Body of pancreas (tissue), 4 donors: ENCODE results near the gene SKAP1. TPM values are rescaled to one million over a fixed set of nuclear protein-coding genes. Genes with fewer than 3 reads are reported as not detected.

Experiments used
- ATAC-seq: fragments of 150-250 bp; one replicate; pipeline ENCODE4 v1.9.1; 2016
- DNase-seq, 4 donors: peaks; one replicate each; pipeline ENCODE4 v3.0.0-alpha.2; 2019
- H3K27ac ChIP-seq, 4 donors: fragments of 200-600 bp; sonication (generic); 1 replicate in 3 of 4; 2 replicates in 1 of 4; pipeline versions ENCODE4 v1.5.1 to v1.6.1; 2016 to 2019; ENCODE audit warnings: mild to moderate bottlenecking in 1 of 4, mixed read lengths in 1 of 4, moderate library complexity in 1 of 4
- H3K27me3 ChIP-seq, 2 donors: fragments of 200-600 bp; sonication (generic); one replicate each; pipeline ENCODE4 v1.6.0; 2016; ENCODE audit warnings: mild to moderate bottlenecking in 1 of 2
- H3K36me3 ChIP-seq, 2 donors: fragments of 200-600 bp; sonication (generic); replicated peaks in 1 of 2; 2 replicates each; pipeline ENCODE4 v1.5.1; 2016; ENCODE audit warnings: low read depth in 2 of 2; ENCODE audit not compliant: insufficient read depth in 1 of 2
- H3K4me1 ChIP-seq: fragments of 200-600 bp; sonication (generic); one replicate; pipeline ENCODE4 v1.6.0; 2016
- H3K4me3 ChIP-seq, 2 donors: fragments of 200-600 bp; sonication (generic); 1 replicate in 1 of 2; 2 replicates in 1 of 2; pipeline ENCODE4 v1.5.1; 2016 to 2019
- H3K9me3 ChIP-seq, 3 donors: fragments of 200-600 bp; sonication (generic); 1 replicate in 2 of 3; 2 replicates in 1 of 3; pipeline ENCODE4 v1.5.1; 2016
- POLR2A ChIP-seq, 3 donors: fragments of 450-650 bp; IDR thresholded peaks; one replicate each; pipeline ENCODE4 v1.6.1; 2016; ENCODE audit warnings: antibody characterized with exemption in 3 of 3, mild to moderate bottlenecking in 2 of 3
- WGBS, 2 donors: methylation state at CpG; one replicate each; pipeline ENCODE4 v1.1.5; 2017; 5-methylcytosine and 5-hydroxymethylcytosine counted together
- intact Hi-C: fragments of 100-400 bp; cut with DNase I; formaldehyde crosslinking; loops from one replicate; pipeline ENCODE4 v1.15.1; 2023
- total RNA-seq, 2 donors: library from RNA; depleted of rRNA; stranded (reverse); fragments of >200 nt; gene quantifications; one replicate each; pipeline ENCODE4 v1.1.0, GENCODE V29; 2016
- TF ChIP-seq, protein P1 (sequence below), 7 experiments: fragments of 450-650 bp in 4 of 7; fragments of 200-600 bp in 3 of 7; sonication (generic) in 3 of 7; IDR thresholded peaks; one replicate each; pipeline ENCODE4 v1.5.1; 2016 to 2019; ENCODE audit warnings: antibody characterized with exemption in 7 of 7

SKAP1 gene
- total RNA-seq, 2 donors from 2014 or later, result 0.78 to 4.0 TPM

DNA sequence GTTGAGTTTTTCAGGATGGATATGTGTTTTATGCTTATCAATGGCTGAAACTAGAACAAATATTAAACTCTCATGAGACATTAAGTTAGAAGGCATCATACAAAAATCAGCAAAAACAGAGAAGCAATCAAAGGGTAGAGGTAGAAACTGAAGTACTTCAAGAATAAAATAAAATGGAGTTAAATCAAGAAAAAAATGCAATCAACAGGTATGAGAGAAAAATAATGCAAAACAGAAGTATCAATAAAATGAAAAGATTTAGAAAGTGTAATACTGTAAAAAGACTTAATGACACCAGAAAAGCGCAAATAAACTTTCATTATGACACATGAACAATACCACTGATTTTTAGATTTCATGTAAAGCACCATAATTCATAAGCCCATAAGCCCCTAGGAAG lies 112.3 kb downstream of the SKAP1 start:
- Histone ChIP-seq H3K4me3 (no peak overlapping the region), H3K27ac (no peak overlapping the region), H3K4me1 (no peaks in the 10 kb centered on the region), H3K36me3 (no peaks in the 10 kb centered on the region), H3K27me3 (no peaks in the 10 kb centered on the region), H3K9me3 (no peaks in the 10 kb centered on the region)
- intact Hi-C loops, result no loop called here
- 94 to 97% methylated on average over 1 of the region's 1 CpG for WGBS, 2 donors
- ATAC-seq (no peak), DNase-seq (no peak)
- TF ChIP-seq POLR2A (IDR thresholded peaks at IDR 0.05), result no peak
- TF ChIP-seq, protein P1, sequence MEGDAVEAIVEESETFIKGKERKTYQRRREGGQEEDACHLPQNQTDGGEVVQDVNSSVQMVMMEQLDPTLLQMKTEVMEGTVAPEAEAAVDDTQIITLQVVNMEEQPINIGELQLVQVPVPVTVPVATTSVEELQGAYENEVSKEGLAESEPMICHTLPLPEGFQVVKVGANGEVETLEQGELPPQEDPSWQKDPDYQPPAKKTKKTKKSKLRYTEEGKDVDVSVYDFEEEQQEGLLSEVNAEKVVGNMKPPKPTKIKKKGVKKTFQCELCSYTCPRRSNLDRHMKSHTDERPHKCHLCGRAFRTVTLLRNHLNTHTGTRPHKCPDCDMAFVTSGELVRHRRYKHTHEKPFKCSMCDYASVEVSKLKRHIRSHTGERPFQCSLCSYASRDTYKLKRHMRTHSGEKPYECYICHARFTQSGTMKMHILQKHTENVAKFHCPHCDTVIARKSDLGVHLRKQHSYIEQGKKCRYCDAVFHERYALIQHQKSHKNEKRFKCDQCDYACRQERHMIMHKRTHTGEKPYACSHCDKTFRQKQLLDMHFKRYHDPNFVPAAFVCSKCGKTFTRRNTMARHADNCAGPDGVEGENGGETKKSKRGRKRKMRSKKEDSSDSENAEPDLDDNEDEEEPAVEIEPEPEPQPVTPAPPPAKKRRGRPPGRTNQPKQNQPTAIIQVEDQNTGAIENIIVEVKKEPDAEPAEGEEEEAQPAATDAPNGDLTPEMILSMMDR (IDR thresholded peaks at IDR 0.05), result no peak

DNA sequence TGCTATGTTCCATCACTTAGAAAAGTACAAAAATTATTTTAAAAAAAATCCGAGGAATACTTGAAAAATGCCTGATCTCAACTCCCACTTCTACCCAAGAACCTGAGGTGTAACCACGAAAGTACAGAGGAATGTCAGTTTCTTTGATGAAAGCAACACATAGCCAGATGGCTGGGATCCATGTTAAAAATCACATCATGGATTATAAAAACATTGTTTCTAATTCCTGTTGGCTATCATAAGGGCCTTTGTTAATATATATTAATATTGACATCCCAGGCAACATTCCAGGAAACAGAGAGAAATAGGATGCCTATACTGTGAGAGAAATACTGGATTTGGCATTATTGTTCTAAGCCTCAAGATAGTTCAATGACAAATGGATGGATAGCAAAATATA lies 115.3 kb downstream of the SKAP1 start:
- Histone ChIP-seq H3K9me3 (no peaks in the 10 kb centered on the region), H3K4me3 (no peak overlapping the region), H3K36me3 (no peaks in the 10 kb centered on the region), H3K27ac (no peak overlapping the region), H3K4me1 (no peaks in the 10 kb centered on the region), H3K27me3 (peaks cover 0 to 6% of the 10 kb centered on the region in 2 donors)
- ATAC-seq, result no peak
- WGBS, 2 donors, result 48 to 61% methylated on average over 2 of the region's 2 CpGs
- TF ChIP-seq, protein P1 (IDR thresholded peaks at IDR 0.05), result no peak
- no peak for TF ChIP-seq POLR2A (IDR thresholded peaks at IDR 0.05)
- intact Hi-C loops, result no loop called here
- no peak for DNase-seq

DNA sequence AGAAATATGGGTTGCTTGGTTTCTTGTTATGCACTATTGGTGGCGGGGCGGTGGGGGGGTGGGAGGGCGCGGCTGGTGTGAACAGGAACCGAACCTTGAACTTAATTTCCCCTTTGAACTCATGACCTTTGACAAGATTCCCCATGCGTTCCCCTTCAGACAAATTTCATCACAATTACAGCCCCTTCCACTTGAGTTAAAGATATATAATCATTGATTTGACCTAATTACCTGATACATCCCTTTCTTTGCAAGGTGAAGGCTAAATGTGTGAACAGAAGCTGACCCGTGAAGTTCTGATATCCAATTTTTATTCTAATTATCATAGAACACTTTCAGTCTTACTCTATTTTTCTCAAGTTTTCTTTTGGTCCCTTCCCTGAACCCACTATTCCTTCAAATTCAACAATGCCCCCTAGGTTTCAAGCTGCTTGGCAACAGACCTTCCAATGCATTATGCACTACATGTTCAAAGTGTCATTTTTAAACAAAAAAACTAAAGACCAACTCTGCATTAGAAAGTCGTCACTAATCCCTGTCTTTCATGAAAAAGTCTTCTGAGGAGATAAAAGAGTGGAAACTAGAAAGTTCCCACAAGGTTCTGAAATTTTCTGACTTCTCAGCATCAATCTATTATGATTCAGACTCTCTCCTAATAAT lies 116.8 kb downstream of the SKAP1 start:
- H3K36me3 ChIP-seq, result no peaks in the 10 kb centered on the region
- intact Hi-C loops, result no loop called here
- WGBS, 2 donors, result 73 to 77% methylated on average over 8 of the region's 8 CpGs
- peaks cover 0 to 6% of the 10 kb centered on the region in 2 donors for H3K27me3 ChIP-seq
- no peak overlapping the region for H3K4me3 ChIP-seq
- no peaks in the 10 kb centered on the region for H3K9me3 ChIP-seq
- H3K27ac ChIP-seq, result no peak overlapping the region
- no peak for ATAC-seq
- no peak for DNase-seq
- peaks cover 3% of the 10 kb centered on the region for H3K4me1 ChIP-seq
- TF ChIP-seq, protein P1 (IDR thresholded peaks at IDR 0.05), result no peak
- no peak for TF ChIP-seq POLR2A (IDR thresholded peaks at IDR 0.05)

DNA sequence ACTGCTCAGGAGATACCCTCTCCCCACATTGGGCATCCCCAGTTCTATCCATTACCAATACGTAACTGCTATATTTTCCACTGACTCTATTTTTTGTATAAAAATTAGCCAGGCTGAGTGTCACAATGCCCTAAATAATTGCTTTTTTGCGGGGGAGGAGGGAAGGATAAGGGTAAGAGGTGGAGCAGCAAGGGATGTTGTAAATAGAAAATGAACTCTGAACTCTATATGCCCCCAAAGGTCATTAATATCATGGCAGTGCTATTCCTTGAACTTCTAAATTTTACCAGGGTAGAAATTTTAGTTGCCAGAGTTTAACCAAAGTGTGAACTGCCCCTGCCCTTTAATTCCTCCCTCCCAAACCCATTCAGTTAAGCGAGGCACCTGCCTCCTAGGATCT lies 118.7 kb downstream of the SKAP1 start:
- DNase-seq (no peak), ATAC-seq (no peak)
- TF ChIP-seq, protein P1 (IDR thresholded peaks at IDR 0.05), result no peak
- TF ChIP-seq POLR2A (IDR thresholded peaks at IDR 0.05), result no peak
- intact Hi-C loops, result no loop called here
- no peak overlapping the region for H3K4me3 ChIP-seq
- WGBS, 2 donors, result 64 to 67% methylated on average over 3 of the region's 3 CpGs
- H3K9me3 ChIP-seq, result no peaks in the 10 kb centered on the region
- no peak overlapping the region for H3K27ac ChIP-seq
- H3K27me3 ChIP-seq, result peaks cover 0 to 6% of the 10 kb centered on the region in 2 donors
- H3K36me3 ChIP-seq, result no peaks in the 10 kb centered on the region
- H3K4me1 ChIP-seq, result peaks cover 7% of the 10 kb centered on the region

DNA sequence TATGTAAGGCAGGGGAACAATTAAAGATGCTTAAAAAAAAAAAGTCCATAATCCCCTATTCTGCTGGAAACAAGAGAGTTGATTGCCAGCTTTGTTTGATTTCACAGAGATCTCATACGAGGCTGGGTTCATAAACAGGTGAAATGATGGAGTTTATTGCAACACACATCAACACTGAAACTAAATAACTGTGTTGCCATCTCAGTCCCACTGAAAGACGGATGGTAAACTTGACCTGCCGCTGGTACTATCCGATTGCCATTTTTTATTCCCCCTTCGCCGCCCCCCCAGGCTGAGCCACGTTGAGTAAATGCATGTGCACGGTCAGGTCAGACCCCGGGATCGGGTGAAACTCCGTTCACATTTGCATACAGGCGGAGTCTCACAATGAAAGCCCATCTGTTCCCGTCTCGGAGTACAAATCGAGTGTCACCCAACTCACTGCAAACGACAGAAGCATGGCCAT lies 119.2 kb downstream of the SKAP1 start:
- Histone ChIP-seq H3K4me1 (peaks cover 7% of the 10 kb centered on the region), H3K27me3 (peaks cover 0 to 6% of the 10 kb centered on the region in 2 donors), H3K36me3 (no peaks in the 10 kb centered on the region), H3K4me3 (no peak overlapping the region), H3K9me3 (no peaks in the 10 kb centered on the region), H3K27ac (no peak overlapping the region)
- TF ChIP-seq, protein P1 (IDR thresholded peaks at IDR 0.05), result no peak
- TF ChIP-seq POLR2A (IDR thresholded peaks at IDR 0.05), result no peak
- ATAC-seq, result no peak
- WGBS, 2 donors, result 31 to 32% methylated on average over 16 of the region's 16 CpGs
- intact Hi-C loops, result no loop called here
- DNase-seq, result no peak
